ENCODE results near the gene SPEM3. TPM values are rescaled to one million over a fixed set of nuclear protein-coding genes. Genes with fewer than 3 reads are reported as not detected.

SPEM3 gene
- total and polyA plus RNA-seq, 2 of the 13 experiments (the other 11 are each of a cell fraction or from before 2014, with no cell fraction given), result not detected

GRCh38 chr17:7408252-7408727 lies 20.4 kb upstream of the SPEM3 start:
- Histone ChIP-seq H3K27ac (ENCODE audit: extremely low read length, insufficient read depth, low read length) (no peak overlapping the region), H3K4me1 (ENCODE audit: insufficient read depth, low read length) (peaks cover 10% of the 10 kb centered on the region), H3K27me3 (ENCODE audit: control insufficient read depth in 1 of 2, insufficient read depth in 2 of 2, low read length in 2 of 2) (no peaks in the 10 kb centered on the region; a peak in 1 of 5 replicates), H3K9me3 (ENCODE audit: low read length) (no peaks in the 10 kb centered on the region), H2AFZ (ENCODE audit: low read length) (no peak overlapping the region), H4K20me1 (ENCODE audit: insufficient read depth, low read length) (no peaks in the 10 kb centered on the region), H3K36me3 (replicated peaks in 1 of 2; ENCODE audit: control insufficient read depth in 1 of 2, insufficient read depth in 2 of 2, low read length in 2 of 2) (0 out of 5 replicates have a peak, but pooled peaks cover 0 to 2% of the 10 kb centered on the region in 2 experiments), H3K4me3 (replicated peaks in 1 of 3; ENCODE audit: insufficient read depth in 1 of 3, low read depth in 2 of 3, low read length in 3 of 3) (no peak overlapping the region), H3K4me2 (ENCODE audit: low read depth, low read length) (no peak overlapping the region), H3K79me2 (ENCODE audit: insufficient read depth, low read length) (no peaks in the 10 kb centered on the region), H3K9ac (ENCODE audit: insufficient read depth, low read depth, low read length) (no peak overlapping the region)
- ChIA-PET POLR2A (no interaction called here), CTCF (ENCODE audit: low intra/inter-chr PET ratio, low total read pairs) (no interaction called here)
- 98% methylated on average over 52 of the region's 58 CpGs for WGBS (ENCODE audit: low lambda C conversion rate)
- ATAC-seq (no peak), FAIRE-seq (no peak), DNase-seq (ENCODE audit: low spot score) (no peak)
- no TSS peak for BruUV-seq (replicated peaks)
- no peak for TF ChIP-seq ZNF281 (CRISPR knock-in tag; IDR thresholded peaks at IDR 0.05; ENCODE audit: borderline replicate concordance)
- TF ChIP-seq ZKSCAN1 (IDR thresholded peaks at IDR 0.05; ENCODE audit: low read length), result no peak
- TF ChIP-seq ZBTB7B (CRISPR knock-in tag; IDR thresholded peaks at IDR 0.05), result no peak
- intact Hi-C loops (cut with micrococcal nuclease; ENCODE audit: unreplicated experiment), result no loop called here
- in situ Hi-C loops (cut with HindIII; ENCODE audit: extremely low pct_ligation_motif_present, low pct_unique_long_range_greater_than_20kb), result no loop called here

GRCh38 chr17:7408863-7409262 lies 19.8 kb upstream of the SPEM3 start:
- H3K4me1 ChIP-seq (ENCODE audit: insufficient read depth, low read length), result peaks cover 10% of the 10 kb centered on the region
- no peak overlapping the region for H3K27ac ChIP-seq (ENCODE audit: extremely low read length, insufficient read depth, low read length)
- 89% methylated on average over 5 of the region's 6 CpGs for WGBS (ENCODE audit: low lambda C conversion rate)
- H2AFZ ChIP-seq (ENCODE audit: low read length), result no peak overlapping the region
- no TSS peak for BruUV-seq (replicated peaks)
- POLR2A ChIA-PET, result no interaction called here
- no peaks in the 10 kb centered on the region for H3K79me2 ChIP-seq (ENCODE audit: insufficient read depth, low read length)
- no peaks in the 10 kb centered on the region for H3K9me3 ChIP-seq (ENCODE audit: low read length)
- no peak overlapping the region for H3K9ac ChIP-seq (ENCODE audit: insufficient read depth, low read depth, low read length)
- ATAC-seq, result no peak
- no peaks in the 10 kb centered on the region for H3K27me3 ChIP-seq (ENCODE audit: control insufficient read depth in 1 of 2, insufficient read depth in 2 of 2, low read length in 2 of 2)
- DNase-seq (ENCODE audit: low spot score), result no peak
- no peaks in the 10 kb centered on the region for H4K20me1 ChIP-seq (ENCODE audit: insufficient read depth, low read length)
- CTCF ChIA-PET (ENCODE audit: low intra/inter-chr PET ratio, low total read pairs), result no interaction called here
- no peak for FAIRE-seq
- in situ Hi-C loops (cut with HindIII; ENCODE audit: extremely low pct_ligation_motif_present, low pct_unique_long_range_greater_than_20kb), result no loop called here
- no peak overlapping the region for H3K4me3 ChIP-seq (replicated peaks in 1 of 3; ENCODE audit: insufficient read depth in 1 of 3, low read depth in 2 of 3, low read length in 3 of 3)
- intact Hi-C loops (cut with micrococcal nuclease; ENCODE audit: unreplicated experiment), result no loop called here
- no peak overlapping the region for H3K4me2 ChIP-seq (ENCODE audit: low read depth, low read length)
- H3K36me3 ChIP-seq (replicated peaks in 1 of 2; ENCODE audit: control insufficient read depth in 1 of 2, insufficient read depth in 2 of 2, low read length in 2 of 2), result 0 out of 5 replicates have a peak, but pooled peaks cover 0 to 2% of the 10 kb centered on the region in 2 experiments
- TF ChIP-seq MAZ (IDR thresholded peaks at IDR 0.05; ENCODE audit: borderline replicate concordance, low read depth, low read length), result no peak
- TF ChIP-seq MAZ (CRISPR knock-in tag; IDR thresholded peaks at IDR 0.05; ENCODE audit: low read depth), result no peak
- no peak for TF ChIP-seq NFE2L1 (CRISPR knock-in tag; IDR thresholded peaks at IDR 0.05; ENCODE audit: borderline replicate concordance)
- no peak for TF ChIP-seq ZNF766 (CRISPR knock-in tag; IDR thresholded peaks at IDR 0.05; ENCODE audit: borderline replicate concordance)
- TF ChIP-seq STAG1 (CRISPR knock-in tag; IDR thresholded peaks at IDR 0.05), result no peak
- no peak for TF ChIP-seq TBP (CRISPR knock-in tag; IDR thresholded peaks at IDR 0.05)
- TF ChIP-seq MLLT10 (CRISPR knock-in tag; IDR thresholded peaks at IDR 0.05), result no peak
- TF ChIP-seq MXI1 (IDR thresholded peaks at IDR 0.05; ENCODE audit: borderline replicate concordance, low read depth, low read length), result no peak
- no peak for TF ChIP-seq HMGXB3 (CRISPR knock-in tag; IDR thresholded peaks at IDR 0.05; ENCODE audit: borderline replicate concordance)

All from HepG2 (cell line).